ENCODE results near the gene ABR. TPM values are rescaled to one million over a fixed set of nuclear protein-coding genes. Genes with fewer than 3 reads are reported as not detected.

The ABR gene
- total RNA-seq, 1 donor from 2014 or later = 195 TPM

DNA sequence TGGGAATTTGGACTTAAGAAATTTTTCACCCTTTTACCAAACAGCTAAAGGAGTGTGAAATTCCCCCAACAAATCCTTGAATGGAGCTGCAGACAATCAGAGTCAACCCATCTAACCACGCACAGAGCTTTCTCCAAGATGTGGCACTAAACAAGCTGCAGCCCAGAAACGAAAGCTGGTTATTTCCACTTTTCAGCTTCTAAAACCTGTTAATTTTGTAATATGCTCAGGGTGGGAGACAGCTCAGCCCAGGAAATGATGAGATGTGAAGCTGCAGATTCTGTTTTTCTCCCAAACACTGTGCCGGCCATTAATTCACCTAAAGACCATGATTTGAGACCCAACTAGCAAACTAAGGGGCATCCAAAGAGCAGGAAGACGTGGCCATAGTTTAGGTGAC is 33.2 kb upstream of the ABR start:
- TF ChIP-seq, protein P1, sequence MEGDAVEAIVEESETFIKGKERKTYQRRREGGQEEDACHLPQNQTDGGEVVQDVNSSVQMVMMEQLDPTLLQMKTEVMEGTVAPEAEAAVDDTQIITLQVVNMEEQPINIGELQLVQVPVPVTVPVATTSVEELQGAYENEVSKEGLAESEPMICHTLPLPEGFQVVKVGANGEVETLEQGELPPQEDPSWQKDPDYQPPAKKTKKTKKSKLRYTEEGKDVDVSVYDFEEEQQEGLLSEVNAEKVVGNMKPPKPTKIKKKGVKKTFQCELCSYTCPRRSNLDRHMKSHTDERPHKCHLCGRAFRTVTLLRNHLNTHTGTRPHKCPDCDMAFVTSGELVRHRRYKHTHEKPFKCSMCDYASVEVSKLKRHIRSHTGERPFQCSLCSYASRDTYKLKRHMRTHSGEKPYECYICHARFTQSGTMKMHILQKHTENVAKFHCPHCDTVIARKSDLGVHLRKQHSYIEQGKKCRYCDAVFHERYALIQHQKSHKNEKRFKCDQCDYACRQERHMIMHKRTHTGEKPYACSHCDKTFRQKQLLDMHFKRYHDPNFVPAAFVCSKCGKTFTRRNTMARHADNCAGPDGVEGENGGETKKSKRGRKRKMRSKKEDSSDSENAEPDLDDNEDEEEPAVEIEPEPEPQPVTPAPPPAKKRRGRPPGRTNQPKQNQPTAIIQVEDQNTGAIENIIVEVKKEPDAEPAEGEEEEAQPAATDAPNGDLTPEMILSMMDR (conservative IDR thresholded peaks at IDR 0.05; ENCODE audit: low read depth, low read length) = no peak
- no peak overlapping the region for H3K4me3 ChIP-seq (ENCODE audit: low read depth, low read length)
- DNase-seq (ENCODE audit: low read depth) = no peak

DNA sequence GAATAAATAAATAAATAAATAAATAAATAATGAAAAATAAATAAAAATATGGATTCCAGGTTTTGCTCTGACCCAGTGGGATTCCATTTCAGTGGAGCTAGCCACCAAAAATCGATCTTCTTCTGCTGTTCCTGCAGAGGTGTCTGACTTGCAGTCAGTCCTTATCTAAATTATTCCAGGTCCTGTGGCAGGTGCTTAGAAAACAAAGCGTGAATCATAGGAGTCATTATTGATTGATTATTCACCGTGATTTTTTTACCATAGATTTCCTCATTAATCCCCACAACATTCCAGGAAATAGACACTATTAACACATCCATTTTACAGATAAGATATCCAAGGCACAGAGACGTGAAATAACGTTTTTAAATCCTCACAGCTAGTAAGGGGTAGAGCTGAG is 31.5 kb upstream of the ABR start:
- H3K4me3 ChIP-seq (ENCODE audit: low read depth, low read length) = no peak overlapping the region
- TF ChIP-seq, protein P1 (conservative IDR thresholded peaks at IDR 0.05; ENCODE audit: low read depth, low read length) = no peak
- DNase-seq (ENCODE audit: low read depth) = no peak

DNA sequence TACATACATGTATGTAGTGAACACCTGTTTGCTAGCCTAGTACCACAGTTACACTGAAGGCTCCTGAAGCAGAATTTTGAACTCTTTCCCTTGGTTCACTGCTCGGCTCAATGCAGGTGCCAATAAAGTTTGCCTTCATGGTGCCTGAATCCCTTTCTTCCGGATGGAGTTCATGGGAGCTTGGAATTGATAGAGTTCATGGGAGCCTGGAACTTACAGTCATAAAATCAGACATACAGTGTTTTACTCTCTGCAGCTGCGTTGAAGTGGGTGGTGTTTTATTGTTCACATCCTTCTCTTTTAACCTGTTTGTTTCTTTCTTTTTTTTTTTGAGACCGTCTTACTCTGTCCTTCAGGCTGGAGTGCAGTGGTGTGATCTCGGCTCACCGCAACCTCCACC is 29.2 kb upstream of the ABR start:
- TF ChIP-seq, protein P1 (conservative IDR thresholded peaks at IDR 0.05; ENCODE audit: low read depth, low read length) = no peak
- DNase-seq (ENCODE audit: low read depth) = no peak
- H3K4me3 ChIP-seq (ENCODE audit: low read depth, low read length) = no peak overlapping the region

DNA sequence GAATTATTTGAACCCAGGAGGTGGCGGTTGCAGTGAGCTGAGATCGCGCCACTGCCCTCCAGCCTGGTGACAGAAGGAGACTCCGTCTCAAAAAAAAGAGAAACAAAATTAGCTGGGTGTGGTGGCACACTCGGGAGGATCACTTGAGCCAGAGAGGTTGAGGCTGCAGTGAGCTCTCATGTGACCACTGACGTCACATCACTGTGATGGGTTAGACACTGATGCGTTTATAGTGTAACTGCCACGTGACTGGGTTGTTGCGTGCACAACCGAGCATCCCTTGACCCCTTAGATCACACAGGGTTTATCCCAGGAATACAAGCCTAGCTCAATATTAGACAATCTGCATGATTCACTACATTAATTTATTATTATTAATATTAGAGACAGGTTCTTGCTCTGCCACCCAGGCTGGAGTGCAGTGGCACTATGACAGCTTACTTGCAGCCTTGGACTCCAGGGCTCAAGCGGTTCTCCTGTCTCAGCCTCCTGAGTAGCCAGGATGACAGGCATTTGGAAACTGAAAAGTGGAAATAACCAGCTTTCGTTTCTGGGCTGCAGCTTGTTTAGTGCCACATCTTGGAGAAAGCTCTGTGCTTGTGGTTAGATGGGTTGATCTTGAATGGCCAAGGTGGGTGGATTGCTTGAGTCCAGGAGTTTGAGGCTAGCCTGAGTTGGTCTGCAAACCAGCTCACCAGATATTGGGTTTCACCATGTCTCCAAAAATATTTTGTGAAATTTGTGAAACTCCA is 26.4 kb upstream of the ABR start:
- TF ChIP-seq, protein P1 (conservative IDR thresholded peaks at IDR 0.05; ENCODE audit: low read depth, low read length) = no peak
- no peak for DNase-seq (ENCODE audit: low read depth)

DNA sequence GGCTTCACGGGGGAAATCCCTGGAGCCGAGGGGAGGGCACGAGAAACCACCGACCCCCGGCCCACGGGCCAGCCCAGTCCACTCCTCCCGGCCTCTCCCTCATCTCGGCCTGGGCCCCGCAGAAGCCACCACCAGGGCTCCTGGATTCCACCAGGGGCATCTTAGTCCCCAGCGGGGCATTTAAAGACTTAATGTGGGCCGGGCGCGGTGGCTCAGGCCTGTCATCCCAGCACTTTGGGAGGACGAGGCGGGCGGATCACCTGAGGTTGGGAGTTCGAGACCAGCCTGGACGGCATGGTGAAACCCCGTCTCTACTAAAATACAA is 24.1 kb upstream of the ABR start:
- H3K4me3 ChIP-seq (ENCODE audit: low read depth, low read length) = peak overlapping the region; percentile 48
- no peak for DNase-seq (ENCODE audit: low read depth)
- TF ChIP-seq, protein P1 (conservative IDR thresholded peaks at IDR 0.05; ENCODE audit: low read depth, low read length) = no peak

More for the DNA sequence above, 26.4 kb upstream of the ABR start:
- no peak overlapping the region for H3K4me3 ChIP-seq (ENCODE audit: low read depth, low read length)

DNA sequence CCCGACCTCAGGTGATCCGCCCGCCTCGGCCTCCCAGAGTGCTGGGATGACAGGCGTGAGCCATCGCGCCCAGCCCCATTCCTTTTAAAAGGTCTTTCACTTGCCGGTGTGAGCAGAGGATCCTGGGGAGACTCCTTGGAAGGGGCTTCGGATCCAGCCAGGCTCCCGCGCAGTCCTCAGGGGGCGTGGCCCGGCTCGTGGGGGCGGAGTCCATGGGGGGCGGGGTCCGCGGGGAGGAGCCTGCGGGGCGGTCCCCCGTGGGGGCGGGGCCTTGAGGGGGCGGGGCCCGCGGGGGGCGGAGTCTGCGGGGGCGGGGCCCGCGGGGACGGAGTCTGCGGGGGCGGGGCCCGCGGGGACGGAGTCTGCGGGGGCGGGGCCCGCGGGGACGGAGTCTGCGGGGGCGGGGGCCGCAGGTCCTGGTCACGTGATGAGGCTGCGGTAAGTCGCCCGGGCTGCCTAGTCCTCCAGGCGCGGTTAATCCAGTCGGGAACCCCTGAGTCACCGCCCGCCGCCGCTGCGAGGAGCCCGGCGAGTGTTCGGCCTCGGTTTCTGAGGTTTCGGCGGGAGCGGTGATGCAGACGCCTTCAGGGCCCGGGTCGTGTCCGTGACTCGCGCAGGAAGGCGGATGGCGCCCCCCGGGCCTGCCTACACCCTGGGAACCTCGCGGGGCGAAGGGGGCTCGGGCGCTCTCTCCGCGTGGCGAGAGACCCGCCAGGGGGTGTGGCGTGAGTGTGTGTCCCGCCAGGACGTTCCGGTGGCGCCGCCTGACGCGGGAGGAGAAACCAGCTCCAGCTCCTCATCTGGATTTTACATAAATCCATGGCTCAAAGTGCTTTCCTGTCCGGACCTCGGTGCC is 23.6 kb upstream of the ABR start:
- TF ChIP-seq, protein P1 (conservative IDR thresholded peaks at IDR 0.05; ENCODE audit: low read depth, low read length) = no peak
- DNase-seq (ENCODE audit: low read depth) = no peak
- peak overlapping the region; percentile 48 for H3K4me3 ChIP-seq (ENCODE audit: low read depth, low read length)
